Right ventricle myocardium superior (tissue), 1 donor: ENCODE data around the gene BPGM. TPM values are rescaled to one million over a fixed set of nuclear protein-coding genes. Genes with fewer than 3 reads are reported as not detected.

Experiments used
- ATAC-seq: fragments of 200-7000 bp; cut with Tn5 transposase; one replicate; pipeline ENCODE4 v1.9.1; 2020; ENCODE audit warnings: mild to moderate bottlenecking; ENCODE audit not compliant: poor library complexity
- DNase-seq: peaks from one replicate; pipeline ENCODE4 v3.0.0-alpha.2; 2020
- intact Hi-C: fragments of 100-400 bp; cut with DNase I; formaldehyde crosslinking; loops from one replicate; pipeline ENCODE4 v1.11.2; 2022
- total RNA-seq: library from RNA; stranded (reverse); fragmentation: NEBNext Ultra II Directional; extraction: Animal tissue kit (Norgen Biotek cat#: 25700); gene quantifications from one replicate; pipeline ENCODE4 v1.2.1, GENCODE V29; 2021
- donor health status: DM: no; HTN: yes; CAD: no; lungs with severe emphysema.

BPGM gene
- total RNA-seq, 1 donor from 2014 or later, result 12.3 TPM

GRCh38 chr7:134690614-134691504 lies 44.2 kb downstream of the BPGM start:
- peak; percentile 13 for ATAC-seq
- intact Hi-C loops, result loop anchor here (2.0 to 5.0 kb wide), 2 partner anchors 56 to 261 kb away; no protein-coding TSS in a partner anchor
- peak; percentile 34 for DNase-seq

- no peak for ATAC-seq
- intact Hi-C loops, result loop anchor here (2.0 to 5.0 kb wide), 2 partner anchors 55 to 261 kb away; no protein-coding TSS in a partner anchor
- no peak for DNase-seq
Observed at GRCh38 chr7:134691546-134692343, 45.1 kb downstream of the BPGM start.

GRCh38 chr7:134692344-134692705 lies 45.7 kb downstream of the BPGM start:
- ATAC-seq (no peak), DNase-seq (no peak)
- intact Hi-C loops, result loop anchor here (5.0 kb wide), 1 partner anchor 260 kb away; no protein-coding TSS in a partner anchor

- intact Hi-C loops, result loop anchor here (5.0 kb wide), 1 partner anchor 259 kb away; no protein-coding TSS in a partner anchor
- no peak for ATAC-seq
Observed at GRCh38 chr7:134693256-134693655, 46.6 kb downstream of the BPGM start.

GRCh38 chr7:134694299-134694698 lies 47.6 kb downstream of the BPGM start:
- DNase-seq, result no peak
- no peak for ATAC-seq
- intact Hi-C loops, result loop anchor here (5.0 kb wide), 1 partner anchor 258 kb away; no protein-coding TSS in a partner anchor

More at GRCh38 chr7:134693256-134693655, 46.6 kb downstream of the BPGM start:
- no peak for DNase-seq

- ATAC-seq (no peak), DNase-seq (no peak)
- intact Hi-C loops, result loop anchor here (5.0 kb wide), 1 partner anchor 258 kb away; no protein-coding TSS in a partner anchor
Observed at GRCh38 chr7:134694767-134695166, 48.1 kb downstream of the BPGM start.

GRCh38 chr7:134695321-134695860 lies 48.7 kb downstream of the BPGM start:
- peak; percentile 46 for ATAC-seq
- intact Hi-C loops, result no loop called here

GRCh38 chr7:134696261-134696660 lies 49.6 kb downstream of the BPGM start:
- ATAC-seq, result peak; percentile 55
- DNase-seq, result no peak
- intact Hi-C loops, result no loop called here

More at GRCh38 chr7:134695321-134695860, 48.7 kb downstream of the BPGM start:
- DNase-seq, result no peak

GRCh38 chr7:134697205-134697886 lies 50.7 kb downstream of the BPGM start:
- DNase-seq (no peak), ATAC-seq (no peak)
- intact Hi-C loops, result no loop called here

GRCh38 chr7:134698481-134698880 lies 51.8 kb downstream of the BPGM start:
- DNase-seq, result no peak
- no peak for ATAC-seq
- intact Hi-C loops, result no loop called here

GRCh38 chr7:134699021-134699818 lies 52.6 kb downstream of the BPGM start:
- DNase-seq (no peak), ATAC-seq (no peak)
- intact Hi-C loops, result no loop called here

GRCh38 chr7:134699899-134700298 lies 53.2 kb downstream of the BPGM start:
- ATAC-seq, result no peak
- intact Hi-C loops, result no loop called here
- DNase-seq, result no peak

- DNase-seq (no peak), ATAC-seq (no peak)
- intact Hi-C loops, result no loop called here
Observed at GRCh38 chr7:134701272-134701671, 54.6 kb downstream of the BPGM start.

- no peak for DNase-seq
- intact Hi-C loops, result no loop called here
Observed at GRCh38 chr7:134702366-134703240, 56.0 kb downstream of the BPGM start.

GRCh38 chr7:134703241-134703594 lies 56.6 kb downstream of the BPGM start:
- intact Hi-C loops, result no loop called here
- DNase-seq (no peak), ATAC-seq (no peak)

More at GRCh38 chr7:134702366-134703240, 56.0 kb downstream of the BPGM start:
- no peak for ATAC-seq

GRCh38 chr7:134703782-134704181 lies 57.1 kb downstream of the BPGM start:
- DNase-seq (no peak), ATAC-seq (no peak)
- intact Hi-C loops, result no loop called here

GRCh38 chr7:134704827-134705226 lies 58.2 kb downstream of the BPGM start:
- intact Hi-C loops, result no loop called here
- ATAC-seq (no peak), DNase-seq (no peak)
